ENCODE data around the gene PGBD5. TPM values are rescaled to one million over a fixed set of nuclear protein-coding genes. Genes with fewer than 3 reads are reported as not detected.

Gene PGBD5
- polyA plus RNA-seq, 4 donors: 5.7 to 7.4 (median 6.9) TPM

DNA sequence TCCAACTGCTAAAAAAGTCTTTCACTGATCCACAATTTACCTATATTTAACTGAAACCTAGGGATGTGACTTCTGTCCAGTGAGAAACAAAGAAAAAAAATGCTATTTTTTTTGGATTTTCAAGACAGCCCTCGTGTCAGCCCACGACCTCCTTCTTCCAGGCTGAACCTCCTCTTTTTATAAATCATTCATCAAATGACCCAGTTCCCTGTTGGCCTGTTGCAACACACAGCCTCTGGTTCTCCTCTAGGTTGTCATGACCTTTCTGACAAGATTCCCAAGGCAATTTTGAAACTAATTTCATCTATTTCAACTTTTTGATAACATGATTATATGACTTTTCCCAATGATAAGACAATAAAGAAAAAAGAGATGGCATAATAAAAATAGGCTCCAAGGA, 74.6 kb downstream of the PGBD5 start:
- no peak for DNase-seq (ENCODE audit: low read depth in 4 of 4, low spot score in 2 of 4)

DNA sequence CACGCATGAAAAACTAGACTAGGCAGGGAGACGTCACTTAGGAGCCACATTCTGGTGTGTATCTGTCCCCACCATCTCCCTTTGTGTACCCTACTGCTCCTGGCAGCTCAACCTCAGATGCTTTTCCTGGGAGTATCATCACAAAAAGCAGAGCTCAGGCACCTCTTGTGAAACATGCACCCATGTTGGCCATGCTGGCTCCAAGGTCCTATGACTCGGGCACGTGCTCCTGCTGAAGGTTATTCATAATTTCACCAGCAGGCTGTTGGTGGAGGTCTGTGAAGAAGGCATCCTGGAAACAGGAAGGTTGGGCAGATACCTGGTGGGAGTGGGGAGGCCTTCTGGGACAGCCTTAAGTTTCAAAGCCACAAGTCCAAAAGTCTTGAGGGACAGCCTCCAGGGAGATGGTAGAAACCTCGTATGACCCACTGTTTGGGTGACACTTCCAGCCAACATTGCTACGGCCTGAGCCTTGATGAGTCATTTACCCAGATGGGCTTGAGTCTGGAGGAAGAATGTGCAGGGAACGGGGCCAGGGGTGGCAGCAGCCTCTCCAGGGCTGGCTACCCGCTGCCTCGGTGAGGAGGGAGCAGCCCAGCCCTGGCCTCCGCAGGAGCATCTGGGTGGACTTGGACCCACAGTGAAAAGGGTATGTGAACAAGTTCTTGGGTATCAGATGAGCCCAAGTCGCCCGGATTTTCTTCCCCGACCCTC, 75.8 kb downstream of the PGBD5 start:
- no peak for DNase-seq (ENCODE audit: low read depth in 4 of 4, low spot score in 2 of 4)

DNA sequence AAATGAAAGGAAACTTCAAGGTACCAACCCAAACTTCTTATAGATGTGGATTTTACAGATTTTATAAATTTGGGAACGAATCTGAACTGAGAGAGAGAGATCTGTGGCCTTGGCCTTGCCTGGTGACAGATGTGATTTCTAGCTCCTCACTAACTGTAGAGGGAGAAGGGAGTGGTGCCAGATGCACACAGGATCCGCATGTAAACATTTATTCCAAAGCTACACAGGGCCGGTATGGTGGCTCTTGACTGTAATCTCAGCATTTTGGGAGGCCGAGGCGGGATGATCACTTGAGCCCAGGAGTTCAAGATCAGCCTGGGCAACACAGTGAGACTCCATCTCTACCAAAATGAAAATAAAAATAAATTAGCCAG, 77.1 kb downstream of the PGBD5 start:
- DNase-seq (ENCODE audit: low read depth in 4 of 4, low spot score in 2 of 4): no peak

DNA sequence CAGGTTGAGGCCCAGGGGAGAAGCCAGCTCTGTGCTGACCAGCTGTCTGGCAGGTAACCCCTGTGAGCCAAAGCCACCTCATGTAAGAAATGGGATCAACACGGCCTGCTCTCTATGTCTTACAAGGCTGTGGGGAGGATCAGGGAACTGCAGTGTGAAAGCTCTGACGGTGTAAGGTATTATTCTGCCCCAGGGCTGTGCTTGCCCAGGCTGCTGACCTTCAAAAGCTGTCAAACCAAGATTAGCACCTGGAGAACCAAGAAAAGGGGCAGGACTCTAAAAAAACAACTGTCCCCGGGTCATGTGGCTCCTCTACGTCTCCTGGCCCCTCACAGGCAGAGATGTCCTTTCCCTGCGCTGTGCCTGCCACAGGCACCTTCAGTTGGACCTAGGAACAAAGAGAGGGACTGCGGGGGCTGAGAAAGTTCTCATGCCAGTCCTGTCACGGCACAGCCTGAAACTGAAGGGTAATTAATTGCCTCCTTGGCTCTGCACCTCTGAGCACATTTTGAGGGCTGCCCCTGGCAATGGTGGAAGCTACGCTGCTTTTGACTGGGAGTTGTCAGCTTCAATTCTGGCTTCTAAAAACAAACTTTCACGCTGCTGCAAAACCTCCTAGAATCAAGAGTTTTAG, 77.6 kb downstream of the PGBD5 start:
- no peak for DNase-seq (ENCODE audit: low read depth in 4 of 4, low spot score in 2 of 4)

GRCh38 chr1:230347896-230348295, 78.2 kb downstream of the PGBD5 start:
- DNase-seq (ENCODE audit: low read depth in 4 of 4, low spot score in 2 of 4): no peak

GRCh38 chr1:230345139-230345885, 80.8 kb downstream of the PGBD5 start:
- no peak for DNase-seq (ENCODE audit: low read depth in 4 of 4, low spot score in 2 of 4)

DNA sequence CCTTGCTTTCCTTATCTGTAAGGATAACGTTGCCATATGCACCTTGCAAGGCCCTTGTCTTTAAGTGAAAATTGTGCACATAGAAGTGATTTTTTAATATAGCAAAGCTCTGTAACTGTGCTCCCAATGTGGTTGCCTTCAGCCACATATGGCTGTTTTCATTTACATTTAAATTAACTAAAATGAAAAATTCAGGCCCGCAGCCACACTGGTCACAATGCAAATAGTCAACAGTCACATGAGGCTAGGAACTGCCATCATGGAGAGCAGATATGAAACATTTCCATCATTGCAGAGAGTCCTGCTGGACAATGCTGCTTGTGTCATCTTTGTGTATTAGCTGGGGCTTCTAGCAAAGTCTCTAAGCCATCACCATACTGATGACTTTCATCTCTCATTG, 83.4 kb downstream of the PGBD5 start:
- no peak for DNase-seq (ENCODE audit: low read depth in 4 of 4, low spot score in 2 of 4)

GRCh38 chr1:230342019-230342418, 84.1 kb downstream of the PGBD5 start:
- DNase-seq (ENCODE audit: low read depth in 4 of 4, low spot score in 2 of 4): no peak

DNA sequence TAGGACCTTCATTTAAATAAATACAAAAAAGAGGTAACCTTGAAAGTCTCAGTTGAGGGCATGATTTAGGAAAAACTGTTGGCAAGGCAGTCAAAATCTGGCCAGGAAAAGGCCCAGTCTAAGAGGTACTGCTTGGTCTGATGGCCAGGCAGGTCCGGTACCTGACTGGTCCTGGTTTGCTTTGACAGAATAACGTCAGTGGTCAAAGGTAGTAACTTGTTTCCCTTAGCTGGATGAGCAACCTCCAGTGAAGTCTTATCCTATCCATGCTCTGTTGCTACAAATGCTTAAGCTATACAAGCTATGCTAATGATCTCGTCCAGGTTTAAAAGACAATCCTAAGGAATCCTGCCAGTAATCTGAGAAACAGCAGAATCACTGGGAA, 85.0 kb downstream of the PGBD5 start:
- DNase-seq (ENCODE audit: low read depth in 4 of 4, low spot score in 2 of 4): no peak

- DNase-seq (ENCODE audit: low read depth in 4 of 4, low spot score in 2 of 4): no peak
Observed at GRCh38 chr1:230340526-230341161, 85.5 kb downstream of the PGBD5 start.

- DNase-seq (ENCODE audit: low read depth in 4 of 4, low spot score in 2 of 4): no peak
Observed at GRCh38 chr1:230339033-230339432, 87.1 kb downstream of the PGBD5 start.

DNA sequence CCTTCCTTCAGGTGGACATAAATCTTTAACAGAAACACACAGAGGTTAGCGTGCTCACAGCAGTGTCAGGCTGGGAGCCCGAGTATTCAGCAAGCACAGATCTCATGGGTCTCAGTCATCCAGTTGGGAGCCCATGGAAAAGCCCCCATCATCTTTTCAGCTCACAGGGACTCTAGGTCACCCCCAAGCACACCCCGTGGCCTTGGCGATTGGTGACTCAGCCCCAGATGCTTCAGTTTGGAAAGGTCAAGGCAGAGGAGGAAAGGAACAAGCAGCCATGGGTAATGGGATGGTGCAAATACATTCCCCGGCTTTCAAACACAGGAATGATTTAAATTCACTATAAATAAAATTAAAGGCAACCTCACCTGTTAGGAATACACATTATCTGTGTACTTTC, 88.9 kb downstream of the PGBD5 start:
- DNase-seq (ENCODE audit: low read depth in 4 of 4, low spot score in 2 of 4): no peak

- DNase-seq (ENCODE audit: low read depth in 4 of 4, low spot score in 2 of 4): no peak
Observed at GRCh38 chr1:230335861-230336522, 90.1 kb downstream of the PGBD5 start.

- DNase-seq (ENCODE audit: low read depth in 4 of 4, low spot score in 2 of 4): no peak
Observed at GRCh38 chr1:230334447-230334837, 91.7 kb downstream of the PGBD5 start.

DNA sequence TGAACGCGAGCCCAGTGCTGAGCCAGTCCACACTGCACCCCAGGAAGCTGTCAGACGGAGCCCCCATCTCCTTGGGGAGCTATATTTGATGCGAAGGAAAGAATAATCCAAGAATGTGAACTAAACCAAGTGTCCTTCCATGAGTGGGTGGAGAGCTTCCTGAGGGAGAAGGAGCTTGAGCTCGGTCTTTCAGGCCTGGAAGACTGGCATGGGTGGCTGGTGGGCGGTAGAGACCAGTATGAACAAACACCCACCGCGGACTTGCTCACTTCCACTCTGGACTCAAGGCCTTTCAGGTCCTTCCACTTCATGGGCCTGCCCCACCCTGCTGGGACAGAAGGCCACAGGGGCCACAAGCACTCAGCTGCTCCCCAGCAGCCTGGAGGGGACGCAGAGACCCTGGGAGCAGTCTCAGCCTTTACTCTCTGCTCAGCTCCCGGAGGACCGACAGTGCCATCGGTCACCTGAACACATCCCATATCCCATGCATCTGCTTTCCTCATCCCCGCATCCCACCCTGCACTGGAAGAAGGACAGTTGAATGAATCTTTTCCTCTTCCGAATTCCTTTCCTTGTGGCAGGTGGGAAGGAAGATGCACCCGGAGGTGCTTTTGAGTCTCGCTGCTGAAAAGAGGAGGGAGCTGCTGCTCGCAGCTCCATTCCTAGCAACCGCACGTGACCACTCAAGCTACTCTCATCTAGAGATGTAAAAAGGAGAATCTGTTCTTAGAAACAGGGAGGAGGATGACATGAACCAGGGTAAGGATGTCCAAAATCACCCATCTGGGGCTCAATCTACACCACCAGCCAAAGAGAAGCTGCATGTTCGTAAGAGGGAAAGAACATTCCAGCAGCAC, 92.3 kb downstream of the PGBD5 start:
- no peak for DNase-seq (ENCODE audit: low read depth in 4 of 4, low spot score in 2 of 4)

- DNase-seq (ENCODE audit: low read depth in 4 of 4, low spot score in 2 of 4): no peak
Observed at GRCh38 chr1:230332575-230333066, 93.5 kb downstream of the PGBD5 start.

DNA sequence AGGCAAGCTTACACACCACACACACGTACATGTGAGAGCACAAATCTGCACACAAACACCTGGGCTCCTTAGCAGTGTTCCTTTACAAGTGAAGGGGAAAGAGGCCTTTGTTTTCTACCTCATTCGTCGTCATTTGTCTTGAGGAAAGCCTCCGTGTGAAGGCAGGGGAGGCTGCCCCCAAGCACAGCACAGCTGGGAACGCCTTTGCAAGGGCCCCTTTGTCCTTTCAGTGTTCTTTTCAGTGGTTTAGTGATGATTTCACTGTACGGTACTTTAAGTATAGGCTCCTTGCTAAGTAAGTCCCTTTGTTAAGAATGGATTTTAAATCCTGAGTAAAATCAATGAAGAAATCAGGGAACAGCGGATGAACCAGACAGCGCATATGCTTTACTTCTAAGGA, 94.1 kb downstream of the PGBD5 start:
- DNase-seq (ENCODE audit: low read depth in 4 of 4, low spot score in 2 of 4): no peak

- no peak for DNase-seq (ENCODE audit: low read depth in 4 of 4, low spot score in 2 of 4)
Observed at GRCh38 chr1:230330157-230330556, 96.0 kb downstream of the PGBD5 start.

GRCh38 chr1:230328342-230329015, 97.7 kb downstream of the PGBD5 start:
- DNase-seq (ENCODE audit: low read depth in 4 of 4, low spot score in 2 of 4): no peak

All from left renal cortex interstitium (tissue), 4 donors.